ENCODE measurements around the gene KRTAP10-7.
"Not testable (repeated sequence)": the region's sequence is repeated elsewhere in the genome, so short reads cannot be mapped to it uniquely, and the experiment has no call there.

The KRTAP10-7 gene

DNA sequence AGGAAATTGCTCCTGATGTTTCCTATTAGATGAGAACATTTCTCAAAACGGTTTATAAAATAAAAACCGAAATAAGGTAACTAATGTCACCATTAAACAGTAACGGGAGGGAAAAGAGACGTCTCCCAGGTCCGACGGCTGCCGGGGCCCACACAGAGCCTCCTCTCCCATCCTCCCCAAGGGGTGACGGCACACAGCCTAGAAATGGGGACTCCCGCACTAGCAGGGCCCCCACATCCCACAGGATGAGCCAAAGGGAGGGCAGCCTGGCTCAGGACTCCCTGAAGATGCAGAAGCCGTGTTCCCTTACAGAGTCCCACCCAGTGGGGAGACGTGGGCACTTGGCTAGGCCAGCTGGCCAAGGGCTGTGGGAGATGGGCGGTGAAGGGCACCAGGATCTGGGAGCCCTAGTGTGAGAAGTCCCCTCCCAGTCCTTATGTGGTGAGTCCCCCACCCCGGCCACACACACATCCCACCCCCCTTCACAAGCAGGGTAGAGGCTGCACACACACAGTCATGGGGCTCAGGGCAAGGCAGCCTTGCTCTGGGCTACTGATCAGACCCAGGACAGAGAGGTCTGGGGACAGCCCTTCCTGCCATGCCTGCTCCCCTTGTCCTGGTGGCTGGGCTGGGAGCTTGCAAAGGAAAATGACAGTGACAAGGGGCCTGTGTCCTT, 45.1 kb upstream of the KRTAP10-7 start:
- TF ChIP-seq, protein P1, sequence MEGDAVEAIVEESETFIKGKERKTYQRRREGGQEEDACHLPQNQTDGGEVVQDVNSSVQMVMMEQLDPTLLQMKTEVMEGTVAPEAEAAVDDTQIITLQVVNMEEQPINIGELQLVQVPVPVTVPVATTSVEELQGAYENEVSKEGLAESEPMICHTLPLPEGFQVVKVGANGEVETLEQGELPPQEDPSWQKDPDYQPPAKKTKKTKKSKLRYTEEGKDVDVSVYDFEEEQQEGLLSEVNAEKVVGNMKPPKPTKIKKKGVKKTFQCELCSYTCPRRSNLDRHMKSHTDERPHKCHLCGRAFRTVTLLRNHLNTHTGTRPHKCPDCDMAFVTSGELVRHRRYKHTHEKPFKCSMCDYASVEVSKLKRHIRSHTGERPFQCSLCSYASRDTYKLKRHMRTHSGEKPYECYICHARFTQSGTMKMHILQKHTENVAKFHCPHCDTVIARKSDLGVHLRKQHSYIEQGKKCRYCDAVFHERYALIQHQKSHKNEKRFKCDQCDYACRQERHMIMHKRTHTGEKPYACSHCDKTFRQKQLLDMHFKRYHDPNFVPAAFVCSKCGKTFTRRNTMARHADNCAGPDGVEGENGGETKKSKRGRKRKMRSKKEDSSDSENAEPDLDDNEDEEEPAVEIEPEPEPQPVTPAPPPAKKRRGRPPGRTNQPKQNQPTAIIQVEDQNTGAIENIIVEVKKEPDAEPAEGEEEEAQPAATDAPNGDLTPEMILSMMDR (IDR thresholded peaks at IDR 0.05): no peak
- Histone ChIP-seq H3K4me3 (ENCODE audit: low read depth in 1 of 2, low read length in 1 of 2) (no peak overlapping the region), H3K27ac (no peak overlapping the region), H3K27me3 (peaks cover 41% of the 10 kb centered on the region), H3K36me3 (no peaks in the 10 kb centered on the region), H3K9me3 (no peaks in the 10 kb centered on the region), H3K4me1 (ENCODE audit: control insufficient read depth in 1 of 2, insufficient read depth in 1 of 2, low read depth in 1 of 2, low read length in 1 of 2) (peaks cover 0 to 4% of the 10 kb centered on the region in 2 experiments)

DNA sequence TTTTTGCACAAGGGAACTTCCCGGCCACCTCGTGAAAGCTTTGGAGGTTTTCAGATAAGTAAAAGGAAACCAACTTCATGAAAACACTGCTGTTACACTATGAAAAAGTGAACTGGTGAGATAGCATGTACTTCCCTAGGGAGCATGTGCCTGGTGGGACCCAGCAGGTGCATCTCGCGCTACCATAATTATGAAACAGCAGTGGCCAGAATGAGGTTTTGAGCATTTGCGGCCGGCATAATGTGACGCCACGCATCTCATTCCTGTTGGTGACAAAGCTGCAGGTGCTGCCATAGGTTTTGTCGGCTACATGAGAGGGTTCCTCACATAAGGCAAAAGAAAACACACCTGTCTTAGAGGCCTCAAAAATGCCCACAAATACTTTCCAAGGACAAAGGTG, 43.5 kb upstream of the KRTAP10-7 start:
- no peak overlapping the region for H3K4me3 ChIP-seq (ENCODE audit: low read depth in 1 of 2, low read length in 1 of 2)
- no peaks in the 10 kb centered on the region for H3K9me3 ChIP-seq
- peaks cover 41% of the 10 kb centered on the region for H3K27me3 ChIP-seq
- no peaks in the 10 kb centered on the region for H3K4me1 ChIP-seq (ENCODE audit: control insufficient read depth in 1 of 2, insufficient read depth in 1 of 2, low read depth in 1 of 2, low read length in 1 of 2)
- no peak overlapping the region for H3K27ac ChIP-seq
- TF ChIP-seq, protein P1 (IDR thresholded peaks at IDR 0.05): no peak
- no peaks in the 10 kb centered on the region for H3K36me3 ChIP-seq

DNA sequence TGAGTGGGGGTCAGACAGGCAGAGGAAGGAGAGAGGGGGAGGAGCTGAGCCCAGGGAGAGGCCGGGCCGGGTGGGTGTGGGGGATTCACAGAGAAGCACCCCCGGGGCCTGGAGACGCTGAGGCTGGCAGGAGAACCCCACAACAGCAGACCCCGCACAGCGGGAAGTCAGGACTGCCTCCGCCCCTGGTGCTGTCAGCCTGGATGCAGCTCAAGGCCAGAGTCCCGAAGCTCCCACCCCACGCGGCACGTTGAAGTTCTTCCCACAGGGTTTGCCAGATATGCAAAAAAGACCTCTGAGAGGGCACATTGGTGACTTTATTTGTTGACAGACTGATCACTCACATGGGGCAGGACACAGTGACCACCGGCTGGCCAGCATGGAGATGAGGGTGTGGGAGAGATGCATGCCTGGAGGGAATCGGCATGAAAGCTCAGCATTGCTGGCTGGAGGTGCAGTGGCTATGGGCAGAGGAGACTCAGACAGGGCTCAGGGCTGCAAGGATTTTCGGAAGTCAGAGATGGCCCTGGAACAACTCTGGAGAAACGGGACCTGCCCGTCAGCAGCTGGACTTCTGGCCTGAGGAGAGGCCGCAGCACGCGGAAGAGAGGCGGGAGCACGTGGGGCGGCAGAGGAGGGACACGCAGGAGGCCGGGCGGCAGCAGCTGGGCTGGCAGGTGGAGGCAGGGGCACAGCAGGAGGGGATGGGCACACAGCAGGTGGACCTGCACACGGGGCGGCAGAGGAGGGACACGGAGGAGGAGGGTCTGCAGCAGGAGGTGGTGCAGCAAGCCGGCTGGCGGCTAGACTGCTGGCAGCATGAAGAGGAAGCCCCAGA, 42.7 kb upstream of the KRTAP10-7 start:
- no peaks in the 10 kb centered on the region for H3K9me3 ChIP-seq

DNA sequence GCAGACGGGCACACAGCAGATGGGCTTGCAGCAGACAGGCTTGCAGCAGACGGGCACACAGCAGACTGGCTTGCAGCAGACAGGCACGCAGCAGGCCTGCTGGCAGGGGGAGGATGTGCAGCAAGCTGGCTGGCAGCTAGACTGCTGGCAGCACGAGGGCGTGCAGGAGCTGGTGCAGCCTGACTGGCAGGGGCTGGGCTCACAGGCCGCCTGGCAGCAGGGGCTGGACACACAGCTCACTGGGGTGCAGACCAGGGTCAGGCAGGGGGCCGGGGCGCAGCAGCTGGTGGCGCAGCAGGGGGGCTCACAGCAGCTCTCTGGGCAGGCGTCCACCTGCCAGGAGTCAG, 42.1 kb upstream of the KRTAP10-7 start:
- H3K27me3 ChIP-seq: peaks cover 41% of the 10 kb centered on the region
- not testable (repeated sequence) for H3K36me3 ChIP-seq; H3K4me1 ChIP-seq (ENCODE audit: control insufficient read depth in 1 of 2, insufficient read depth in 1 of 2, low read depth in 1 of 2, low read length in 1 of 2); H3K4me3 ChIP-seq (ENCODE audit: low read depth in 1 of 2, low read length in 1 of 2); H3K27ac ChIP-seq; H3K9me3 ChIP-seq

More for the DNA sequence above, 42.7 kb upstream of the KRTAP10-7 start:
- Histone ChIP-seq H3K4me3 (ENCODE audit: low read depth in 1 of 2, low read length in 1 of 2) (no peak overlapping the region), H3K4me1 (ENCODE audit: control insufficient read depth in 1 of 2, insufficient read depth in 1 of 2, low read depth in 1 of 2, low read length in 1 of 2) (no peaks in the 10 kb centered on the region), H3K36me3 (no peaks in the 10 kb centered on the region), H3K27me3 (peaks cover 41% of the 10 kb centered on the region), H3K27ac (no peak overlapping the region)
- TF ChIP-seq, protein P1 (IDR thresholded peaks at IDR 0.05): no peak

DNA sequence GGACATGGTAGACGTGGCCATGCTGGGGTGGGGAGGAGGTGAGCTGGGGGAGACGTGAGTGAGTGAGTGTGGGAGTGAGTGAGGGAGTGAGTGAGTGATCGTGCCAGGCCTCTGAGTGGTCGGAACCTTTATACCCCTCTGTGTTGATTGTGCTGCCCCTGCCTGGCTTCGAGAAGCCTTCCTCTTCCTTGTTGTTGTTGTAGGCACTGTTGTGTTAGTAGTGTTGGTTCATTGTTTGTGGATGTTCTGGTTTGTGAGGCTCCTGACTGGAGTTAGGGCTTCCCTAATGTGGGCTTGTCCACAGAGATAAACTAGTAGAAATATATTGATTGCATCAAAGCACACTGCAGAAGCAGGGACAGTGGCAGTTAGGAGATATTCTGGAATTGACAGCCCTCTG, 41.7 kb upstream of the KRTAP10-7 start, which contains the start of gene KRTAP10-3:
Gene KRTAP10-3 (minus strand): TSS at position 101 of the 400 bp plus-strand sequence. CDS start 80 bp downstream, at position 21.
- TF ChIP-seq, protein P1 (IDR thresholded peaks at IDR 0.05): no peak
- Histone ChIP-seq H3K9me3 (no peaks in the 10 kb centered on the region), H3K4me3 (ENCODE audit: low read depth in 1 of 2, low read length in 1 of 2) (no peak within 1 kb of the TSS), H3K27ac (no peak within 1 kb of the TSS), H3K4me1 (ENCODE audit: control insufficient read depth in 1 of 2, insufficient read depth in 1 of 2, low read depth in 1 of 2, low read length in 1 of 2) (no peaks in the 10 kb centered on the region), H3K27me3 (peaks cover 40% of the 10 kb centered on the region), H3K36me3 (no peaks in the 10 kb centered on the region)

DNA sequence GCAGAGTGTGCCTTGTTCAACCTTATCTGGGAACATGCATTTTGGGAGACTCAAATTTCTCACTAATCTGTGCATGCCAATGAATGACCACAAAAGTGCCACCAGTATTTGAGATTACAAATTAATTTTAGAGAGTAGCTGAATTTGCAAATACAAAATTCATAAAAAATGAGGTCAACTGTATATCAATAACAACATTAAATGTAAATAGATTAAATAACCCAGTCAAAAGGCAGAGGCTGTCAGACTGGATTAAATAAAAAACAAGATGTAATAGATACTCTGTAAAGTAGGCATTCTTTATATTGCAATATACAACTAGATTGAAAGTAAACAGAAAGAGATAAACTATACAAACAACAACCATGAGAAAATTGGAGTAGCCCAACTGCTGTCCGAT, 36.3 kb upstream of the KRTAP10-7 start:
- TF ChIP-seq, protein P1 (IDR thresholded peaks at IDR 0.05): no peak
- peaks cover 12% of the 10 kb centered on the region for H3K27me3 ChIP-seq
- no peak overlapping the region for H3K4me3 ChIP-seq (ENCODE audit: low read depth in 1 of 2, low read length in 1 of 2)
- peaks cover 0 to 5% of the 10 kb centered on the region in 2 experiments for H3K4me1 ChIP-seq (ENCODE audit: control insufficient read depth in 1 of 2, insufficient read depth in 1 of 2, low read depth in 1 of 2, low read length in 1 of 2)
- H3K27ac ChIP-seq: no peak overlapping the region
- no peaks in the 10 kb centered on the region for H3K36me3 ChIP-seq
- no peaks in the 10 kb centered on the region for H3K9me3 ChIP-seq

Data from neutrophil (primary cell).